Hepatocyte (in vitro differentiated cells): Measurements from ENCODE around the gene HES5. TPM values are rescaled to one million over a fixed set of nuclear protein-coding genes. Genes with fewer than 3 reads are reported as not detected.
"Not testable (repeated sequence)": the region's sequence is repeated elsewhere in the genome, so short reads cannot be mapped to it uniquely, and the experiment has no call there.

ENCODE experiments used
- DNase-seq: peaks from one replicate; pipeline ENCODE4 v3.0.0-alpha.2; 2016; ENCODE audit warnings: low spot score
- H2AFZ ChIP-seq: fragments of 200-600 bp; sonication (generic); 2 replicates; pipeline ENCODE4 v1.6.0; 2016; ENCODE audit warnings: antibody characterized with exemption, mild to moderate bottlenecking
- H3K27ac ChIP-seq: fragments of 200-600 bp; sonication (generic); 2 replicates; pipeline ENCODE4 v1.5.1; 2016; ENCODE audit warnings: mild to moderate bottlenecking
- H3K27me3 ChIP-seq: fragments of 200-600 bp; sonication (generic); 2 replicates; pipeline ENCODE4 v1.6.1; 2016
- H3K36me3 ChIP-seq: fragments of 200-600 bp; sonication (generic); replicated peaks from 2 replicates; pipeline ENCODE4 v1.5.1; 2016; ENCODE audit warnings: low read depth; ENCODE audit not compliant: insufficient read depth
- H3K4me1 ChIP-seq: fragments of 200-600 bp; sonication (generic); 2 replicates; pipeline ENCODE4 v1.5.1; 2016; ENCODE audit warnings: mild to moderate bottlenecking, moderate library complexity; ENCODE audit not compliant: insufficient read depth
- H3K4me2 ChIP-seq: fragments of 200-600 bp; sonication (generic); 2 replicates; pipeline ENCODE4 v1.6.0; 2016
- H3K4me3 ChIP-seq: fragments of 200-600 bp; sonication (generic); 2 replicates; pipeline ENCODE4 v1.5.1; 2016; ENCODE audit warnings: mild to moderate bottlenecking
- H3K79me2 ChIP-seq: fragments of 200-600 bp; sonication (generic); 2 replicates; pipeline ENCODE4 v1.6.0; 2017; ENCODE audit warnings: mild to moderate bottlenecking
- H3K9me2 ChIP-seq: fragments of 200-600 bp; sonication (generic); replicated peaks from 2 replicates; pipeline ENCODE4 v1.6.0; 2017; ENCODE audit warnings: mild to moderate bottlenecking; ENCODE audit not compliant: insufficient read depth
- H3K9me3 ChIP-seq: fragments of 200-600 bp; sonication (generic); 2 replicates; pipeline ENCODE4 v1.5.1; 2016; ENCODE audit warnings: low read depth, mild to moderate bottlenecking
- H4K20me1 ChIP-seq: fragments of 200-600 bp; sonication (generic); 2 replicates; pipeline ENCODE4 v1.6.0; 2016; ENCODE audit warnings: mild to moderate bottlenecking; ENCODE audit not compliant: insufficient read depth, poor library complexity, severe bottlenecking
- EZH2 ChIP-seq: fragments of 200-600 bp; sonication (generic); IDR thresholded peaks from 2 replicates; pipeline ENCODE4 v1.6.1; 2016; ENCODE audit warnings: antibody characterized with exemption, mild to moderate bottlenecking, borderline replicate concordance
- EZH2phosphoT487 ChIP-seq: fragments of 200-600 bp; sonication (generic); IDR thresholded peaks from one replicate; pipeline ENCODE4 v1.6.1; 2018; ENCODE audit warnings: antibody characterized with exemption, mild to moderate bottlenecking, low read depth, moderate library complexity; ENCODE audit not compliant: unreplicated experiment, severe bottlenecking
- WGBS: methylation state at CpG from one replicate; pipeline ENCODE4 v1.1.6; 2016; ENCODE audit warnings: low lambda C conversion rate; ENCODE audit errors: missing lambda C conversion rate; 5-methylcytosine and 5-hydroxymethylcytosine counted together
- polyA plus RNA-seq: library from polyadenylated mRNA; unstranded; fragments of >200 nt; fragmentation: Nextera tagmentation; extraction: Ambion mirVana; gene quantifications from 2 replicates; pipeline ENCODE4 v1.2.1, GENCODE V29; 2016
- total RNA-seq: library from RNA; depleted of rRNA; stranded (reverse); fragments of >200 nt; gene quantifications from 2 replicates; pipeline ENCODE4 v1.2.3, GENCODE V29; 2014
- TF ChIP-seq, protein P1 (sequence below): fragments of 200-600 bp; sonication (generic); IDR thresholded peaks from 2 replicates; pipeline ENCODE4 v1.5.1; 2016; ENCODE audit warnings: antibody characterized with exemption, mild to moderate bottlenecking; ENCODE audit not compliant: poor library complexity

The HES5 gene
- total and polyA plus RNA-seq, 2 experiments from 2014 or later, result 1.0 TPM; not detected in 1

GRCh38 chr1:2571348-2571747 is 41.3 kb upstream of the HES5 start:
- peaks cover 10% of the 10 kb centered on the region for H3K4me1 ChIP-seq
- H3K27me3 ChIP-seq, result no peaks in the 10 kb centered on the region
- no peak overlapping the region for H3K27ac ChIP-seq
- no peaks in the 10 kb centered on the region for H3K79me2 ChIP-seq
- H3K36me3 ChIP-seq, result no peaks in the 10 kb centered on the region
- WGBS, result 82% methylated on average over 9 of the region's 9 CpGs
- no peak for TF ChIP-seq EZH2
- TF ChIP-seq EZH2phosphoT487, result no peak
- TF ChIP-seq, protein P1, sequence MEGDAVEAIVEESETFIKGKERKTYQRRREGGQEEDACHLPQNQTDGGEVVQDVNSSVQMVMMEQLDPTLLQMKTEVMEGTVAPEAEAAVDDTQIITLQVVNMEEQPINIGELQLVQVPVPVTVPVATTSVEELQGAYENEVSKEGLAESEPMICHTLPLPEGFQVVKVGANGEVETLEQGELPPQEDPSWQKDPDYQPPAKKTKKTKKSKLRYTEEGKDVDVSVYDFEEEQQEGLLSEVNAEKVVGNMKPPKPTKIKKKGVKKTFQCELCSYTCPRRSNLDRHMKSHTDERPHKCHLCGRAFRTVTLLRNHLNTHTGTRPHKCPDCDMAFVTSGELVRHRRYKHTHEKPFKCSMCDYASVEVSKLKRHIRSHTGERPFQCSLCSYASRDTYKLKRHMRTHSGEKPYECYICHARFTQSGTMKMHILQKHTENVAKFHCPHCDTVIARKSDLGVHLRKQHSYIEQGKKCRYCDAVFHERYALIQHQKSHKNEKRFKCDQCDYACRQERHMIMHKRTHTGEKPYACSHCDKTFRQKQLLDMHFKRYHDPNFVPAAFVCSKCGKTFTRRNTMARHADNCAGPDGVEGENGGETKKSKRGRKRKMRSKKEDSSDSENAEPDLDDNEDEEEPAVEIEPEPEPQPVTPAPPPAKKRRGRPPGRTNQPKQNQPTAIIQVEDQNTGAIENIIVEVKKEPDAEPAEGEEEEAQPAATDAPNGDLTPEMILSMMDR, result no peak
- H2AFZ ChIP-seq, result no peak overlapping the region
- no peak overlapping the region for H3K4me2 ChIP-seq
- H3K4me3 ChIP-seq, result no peak overlapping the region
- H4K20me1 ChIP-seq, result no peaks in the 10 kb centered on the region
- no peak for DNase-seq
- no peaks in the 10 kb centered on the region for H3K9me2 ChIP-seq
- no peaks in the 10 kb centered on the region for H3K9me3 ChIP-seq

- no peaks in the 10 kb centered on the region for H4K20me1 ChIP-seq
- H3K27me3 ChIP-seq, result no peaks in the 10 kb centered on the region
- H3K36me3 ChIP-seq, result no peaks in the 10 kb centered on the region
- H3K4me2 ChIP-seq, result no peak overlapping the region
- DNase-seq, result no peak
- no peaks in the 10 kb centered on the region for H3K9me2 ChIP-seq
- H3K9me3 ChIP-seq, result no peaks in the 10 kb centered on the region
- H3K4me1 ChIP-seq, result peaks cover 2% of the 10 kb centered on the region
- H3K4me3 ChIP-seq, result no peak overlapping the region
- 91% methylated on average over 17 of the region's 17 CpGs for WGBS
- H3K79me2 ChIP-seq, result no peaks in the 10 kb centered on the region
- H2AFZ ChIP-seq, result no peak overlapping the region
- TF ChIP-seq, protein P1, result no peak
- TF ChIP-seq EZH2phosphoT487 (no peak), EZH2 (no peak)
- H3K27ac ChIP-seq, result no peak overlapping the region
Measured at GRCh38 chr1:2570332-2570731, 40.3 kb upstream of the HES5 start.

- not testable (repeated sequence) for H3K79me2 ChIP-seq, H4K20me1 ChIP-seq, H3K4me1 ChIP-seq, H3K9me3 ChIP-seq, DNase-seq, H3K4me2 ChIP-seq, H3K9me2 ChIP-seq, H3K27me3 ChIP-seq, H3K36me3 ChIP-seq, H3K27ac ChIP-seq, H2AFZ ChIP-seq, H3K4me3 ChIP-seq
- 87% methylated on average over 13 of the region's 13 CpGs for WGBS
Measured at GRCh38 chr1:2569703-2570102, 39.6 kb upstream of the HES5 start.

DNA sequence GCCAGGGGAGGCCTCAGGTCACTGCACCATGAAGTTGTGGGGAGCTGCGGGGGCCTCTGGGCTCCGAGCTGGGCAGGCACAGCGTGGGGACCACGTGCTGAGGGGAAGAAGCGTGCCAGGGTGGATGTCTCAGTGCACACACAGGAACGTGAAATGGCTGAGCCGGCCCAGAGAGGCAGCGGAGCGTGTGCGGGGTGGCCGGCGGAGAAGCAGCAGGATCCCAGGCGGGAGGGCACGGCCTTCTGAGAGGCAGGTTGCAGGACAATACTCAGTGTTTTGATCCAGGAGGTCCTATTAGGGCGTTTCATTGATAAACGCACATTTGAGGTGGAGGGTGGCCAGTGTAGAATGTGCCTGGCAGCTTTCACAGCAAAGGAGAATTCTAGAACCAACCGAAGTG is 39.0 kb upstream of the HES5 start:
- H3K27me3 ChIP-seq, result no peaks in the 10 kb centered on the region

DNA sequence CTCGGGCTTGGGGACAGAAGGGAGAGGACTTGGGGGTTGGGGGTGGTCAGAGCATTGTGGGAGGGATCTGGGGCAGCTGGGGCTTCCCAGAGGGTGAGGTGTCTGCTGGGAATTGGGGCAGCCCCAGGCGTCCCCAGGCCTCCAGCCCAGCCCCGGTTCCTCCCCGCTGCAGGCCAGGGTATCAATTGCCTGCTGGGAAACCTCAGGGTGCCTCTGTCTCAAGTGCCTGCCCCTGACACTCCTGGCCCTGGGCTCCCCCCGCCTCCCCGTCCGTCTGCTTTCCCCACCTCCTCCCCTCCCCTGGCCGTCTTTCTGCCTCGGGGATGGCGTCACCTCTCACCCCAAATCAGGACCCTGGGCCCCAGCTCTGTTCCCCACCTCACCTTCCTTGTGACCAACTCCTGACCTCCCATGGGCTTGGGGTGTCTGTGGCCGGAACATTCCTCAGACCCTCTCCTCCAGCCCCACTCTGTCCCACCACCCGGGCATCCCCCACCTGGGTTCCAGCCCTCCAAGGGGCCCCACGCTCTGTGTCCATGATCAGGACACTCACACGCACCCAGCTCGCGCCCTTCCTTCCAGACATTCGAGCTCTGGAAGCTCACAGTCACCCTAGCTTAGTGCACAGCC is 38.2 kb upstream of the HES5 start:
- not testable (repeated sequence) for H3K27me3 ChIP-seq, H3K9me2 ChIP-seq, H3K4me1 ChIP-seq, H3K4me3 ChIP-seq, H3K79me2 ChIP-seq, H3K36me3 ChIP-seq, H4K20me1 ChIP-seq, DNase-seq, H3K27ac ChIP-seq, H3K9me3 ChIP-seq, H3K4me2 ChIP-seq, H2AFZ ChIP-seq
- WGBS, result 93% methylated on average over 6 of the region's 17 CpGs

More for the DNA sequence above, 39.0 kb upstream of the HES5 start:
- 73% methylated on average over 6 of the region's 17 CpGs for WGBS
- H3K4me2 ChIP-seq, result no peak overlapping the region
- no peak for TF ChIP-seq EZH2phosphoT487
- TF ChIP-seq, protein P1, result no peak
- TF ChIP-seq EZH2, result no peak
- no peaks in the 10 kb centered on the region for H4K20me1 ChIP-seq
- DNase-seq, result no peak
- no peaks in the 10 kb centered on the region for H3K79me2 ChIP-seq
- no peak overlapping the region for H2AFZ ChIP-seq
- H3K9me2 ChIP-seq, result no peaks in the 10 kb centered on the region
- H3K36me3 ChIP-seq, result no peaks in the 10 kb centered on the region
- no peaks in the 10 kb centered on the region for H3K9me3 ChIP-seq
- no peaks in the 10 kb centered on the region for H3K4me1 ChIP-seq
- no peak overlapping the region for H3K27ac ChIP-seq
- H3K4me3 ChIP-seq, result no peak overlapping the region
